ENCODE measurements around the gene USP40.

DNA sequence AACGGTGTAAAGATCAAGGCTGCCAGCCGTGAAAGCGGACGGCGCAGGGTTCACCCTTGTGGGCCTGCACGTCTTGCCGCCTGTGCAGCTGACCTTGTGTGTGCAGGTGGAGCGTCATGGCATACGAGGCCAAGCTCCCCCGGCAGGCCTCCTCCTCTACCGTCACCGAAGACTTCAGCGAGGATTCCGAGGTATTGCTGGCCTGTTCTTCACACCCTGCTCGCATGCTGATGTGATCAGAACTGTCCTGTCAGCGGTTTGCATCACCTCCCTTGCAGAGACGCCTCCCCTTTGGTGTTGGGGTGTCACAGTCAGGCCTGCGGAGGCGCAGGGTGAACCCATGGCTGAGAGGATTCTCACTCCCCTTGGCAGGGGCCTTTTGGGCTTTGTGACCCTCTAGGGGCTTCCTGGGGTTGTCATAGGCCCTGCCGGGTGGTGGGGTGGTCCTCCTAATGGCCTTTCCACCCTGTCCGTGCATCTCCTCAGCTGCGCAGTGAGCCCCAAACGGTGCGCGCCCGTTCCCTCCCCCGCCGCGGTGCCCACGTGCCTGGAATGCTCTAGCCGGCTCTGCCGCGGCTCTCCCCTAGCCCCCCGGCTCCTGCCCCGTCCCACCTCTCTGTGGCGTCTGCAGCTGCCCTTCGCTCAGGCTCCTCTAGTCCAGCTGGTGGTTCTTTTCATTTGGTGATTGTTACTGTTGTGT, 119.8 kb downstream of the USP40 start:
- TF ChIP-seq CTCF (IDR thresholded peaks at IDR 0.05; ENCODE audit: borderline replicate concordance, extremely low read depth, low read length, poor library complexity, severe bottlenecking) (no peak), EZH2 (IDR thresholded peaks at IDR 0.05; ENCODE audit: borderline replicate concordance, low read depth, low read length, severe bottlenecking) (no peak)
